Measurements from ENCODE around the gene ST3GAL5. TPM values are rescaled to one million over a fixed set of nuclear protein-coding genes. Genes with fewer than 3 reads are reported as not detected.

ST3GAL5 gene
- total and polyA plus RNA-seq, 12 donors: 25.6 to 172 (median 85.6) TPM

DNA sequence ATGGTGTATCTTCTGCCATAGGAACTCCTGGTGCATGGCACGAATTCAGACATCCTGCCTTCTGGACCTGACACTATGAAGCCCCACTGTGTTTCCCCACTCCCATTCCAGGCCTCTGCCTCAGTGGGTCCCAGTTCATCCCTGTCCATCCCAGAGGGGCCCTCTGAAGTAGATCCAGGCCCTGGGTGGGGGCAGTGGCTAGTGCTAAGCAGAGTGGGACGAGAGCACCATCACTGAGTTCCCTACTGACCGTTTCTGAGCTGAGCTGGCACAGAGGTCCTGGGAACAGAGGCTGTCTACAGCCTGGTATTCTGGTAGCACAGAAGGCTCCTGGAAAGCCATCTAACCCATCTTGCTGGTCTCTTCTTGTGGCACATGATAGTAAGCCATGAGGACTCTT, 81.0 kb downstream of the ST3GAL5 start:
- Histone ChIP-seq H3K36me3 (replicated peaks in 1 of 2) (no peaks in the 10 kb centered on the region), H3K9me3 (replicated peaks in 1 of 3) (no peaks in the 10 kb centered on the region), H3K27ac (no peak overlapping the region), H3K4me3 (no peak overlapping the region), H3K4me1 (replicated peaks in 1 of 2) (no peaks in the 10 kb centered on the region), H3K27me3 (no peaks in the 10 kb centered on the region)
- 71 to 93% (median 84%) methylated on average over 1 to 3 of the region's 3 CpGs for WGBS, 4 donors
- DNase-seq: peak in 1 of 7 donors; percentile 42
- TF ChIP-seq POLR2A (IDR thresholded peaks at IDR 0.05): no peak
- TF ChIP-seq, protein P1, sequence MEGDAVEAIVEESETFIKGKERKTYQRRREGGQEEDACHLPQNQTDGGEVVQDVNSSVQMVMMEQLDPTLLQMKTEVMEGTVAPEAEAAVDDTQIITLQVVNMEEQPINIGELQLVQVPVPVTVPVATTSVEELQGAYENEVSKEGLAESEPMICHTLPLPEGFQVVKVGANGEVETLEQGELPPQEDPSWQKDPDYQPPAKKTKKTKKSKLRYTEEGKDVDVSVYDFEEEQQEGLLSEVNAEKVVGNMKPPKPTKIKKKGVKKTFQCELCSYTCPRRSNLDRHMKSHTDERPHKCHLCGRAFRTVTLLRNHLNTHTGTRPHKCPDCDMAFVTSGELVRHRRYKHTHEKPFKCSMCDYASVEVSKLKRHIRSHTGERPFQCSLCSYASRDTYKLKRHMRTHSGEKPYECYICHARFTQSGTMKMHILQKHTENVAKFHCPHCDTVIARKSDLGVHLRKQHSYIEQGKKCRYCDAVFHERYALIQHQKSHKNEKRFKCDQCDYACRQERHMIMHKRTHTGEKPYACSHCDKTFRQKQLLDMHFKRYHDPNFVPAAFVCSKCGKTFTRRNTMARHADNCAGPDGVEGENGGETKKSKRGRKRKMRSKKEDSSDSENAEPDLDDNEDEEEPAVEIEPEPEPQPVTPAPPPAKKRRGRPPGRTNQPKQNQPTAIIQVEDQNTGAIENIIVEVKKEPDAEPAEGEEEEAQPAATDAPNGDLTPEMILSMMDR (IDR thresholded peaks at IDR 0.05): no peak
- intact Hi-C loops (cut with DNase I): no loop called here

DNA sequence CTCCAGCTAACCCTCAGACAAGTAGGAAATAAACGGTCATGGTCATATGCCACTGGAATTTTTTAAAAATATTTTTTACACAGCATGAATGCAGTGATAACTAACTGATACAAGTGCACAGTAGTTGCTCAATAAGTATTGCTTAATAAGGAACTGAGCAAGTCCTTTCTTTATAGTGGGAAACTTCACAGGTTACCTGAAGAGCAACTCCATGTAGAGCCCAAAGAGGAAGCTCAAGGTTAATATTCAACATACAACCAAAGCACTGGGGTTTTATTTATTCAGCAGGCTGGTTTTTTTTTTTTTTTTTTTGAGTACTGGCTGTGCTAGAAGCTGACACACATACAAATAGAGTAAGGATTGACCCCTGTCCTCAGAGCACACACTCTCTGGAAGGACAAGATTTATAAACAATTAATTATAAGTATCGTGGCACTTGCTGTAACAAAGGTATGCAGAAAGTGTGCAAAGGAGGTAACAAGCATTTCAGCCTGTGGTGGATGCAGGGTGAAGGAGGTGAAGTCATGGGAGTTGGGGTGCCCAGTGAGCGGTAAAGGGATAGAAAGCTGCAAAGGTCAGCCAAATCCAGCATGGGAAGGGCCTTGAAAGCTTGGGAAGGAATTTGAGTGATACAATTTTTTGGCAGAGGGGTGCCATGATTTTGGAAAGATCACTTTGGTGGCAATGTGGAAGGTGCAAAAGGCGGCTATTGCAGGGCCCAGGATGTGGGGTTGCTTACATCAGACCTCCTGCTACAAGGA, 82.3 kb downstream of the ST3GAL5 start:
- no peaks in the 10 kb centered on the region for H3K4me1 ChIP-seq (replicated peaks in 1 of 2)
- TF ChIP-seq, protein P1 (IDR thresholded peaks at IDR 0.05): no peak
- no peak for TF ChIP-seq POLR2A (IDR thresholded peaks at IDR 0.05)

DNA sequence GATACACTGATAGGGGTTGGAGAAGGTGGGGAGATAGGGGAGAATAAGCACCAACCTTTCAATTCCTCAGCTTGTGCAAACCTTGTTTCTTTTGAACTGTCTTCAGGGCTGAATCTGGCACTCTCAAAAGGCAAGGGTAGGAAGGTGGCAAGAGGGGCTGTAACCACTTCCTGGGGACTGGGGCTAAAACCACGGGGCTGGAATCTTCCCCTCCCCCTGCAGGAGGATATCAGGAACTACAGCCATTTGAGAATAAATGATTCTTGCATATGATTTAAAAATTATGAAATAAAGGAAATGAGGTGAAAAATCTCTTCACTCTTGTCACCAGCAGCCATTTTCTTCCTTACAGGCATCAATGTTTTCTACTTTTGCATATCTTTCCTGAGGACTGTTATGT, 84.2 kb downstream of the ST3GAL5 start:
- 0% methylated on average over 1 of the region's 1 CpG for WGBS, 4 donors
- intact Hi-C loops (cut with DNase I): no loop called here
- H3K27me3 ChIP-seq: no peaks in the 10 kb centered on the region
- no peaks in the 10 kb centered on the region for H3K36me3 ChIP-seq (replicated peaks in 1 of 2)
- peak in 2 of 7 donors; percentile 29 to 37 for DNase-seq
- H3K27ac ChIP-seq: no peak overlapping the region
- TF ChIP-seq, protein P1 (IDR thresholded peaks at IDR 0.05): peak; percentile 43 to 62 (median 53)
- TF ChIP-seq POLR2A (IDR thresholded peaks at IDR 0.05): no peak
- H3K4me1 ChIP-seq (replicated peaks in 1 of 2): no peaks in the 10 kb centered on the region
- no peak overlapping the region for H3K4me3 ChIP-seq
- H3K9me3 ChIP-seq (replicated peaks in 1 of 3): no peaks in the 10 kb centered on the region

More for the DNA sequence above, 82.3 kb downstream of the ST3GAL5 start:
- Histone ChIP-seq H3K27me3 (no peaks in the 10 kb centered on the region), H3K27ac (no peak overlapping the region), H3K4me3 (no peak overlapping the region), H3K9me3 (replicated peaks in 1 of 3) (no peaks in the 10 kb centered on the region), H3K36me3 (replicated peaks in 1 of 2) (no peaks in the 10 kb centered on the region)
- 67 to 74% (median 73%) methylated on average over 4 of the region's 4 CpGs for WGBS, 4 donors
- intact Hi-C loops (cut with DNase I): no loop called here
- peak in 1 of 7 donors; percentile 17 for DNase-seq

DNA sequence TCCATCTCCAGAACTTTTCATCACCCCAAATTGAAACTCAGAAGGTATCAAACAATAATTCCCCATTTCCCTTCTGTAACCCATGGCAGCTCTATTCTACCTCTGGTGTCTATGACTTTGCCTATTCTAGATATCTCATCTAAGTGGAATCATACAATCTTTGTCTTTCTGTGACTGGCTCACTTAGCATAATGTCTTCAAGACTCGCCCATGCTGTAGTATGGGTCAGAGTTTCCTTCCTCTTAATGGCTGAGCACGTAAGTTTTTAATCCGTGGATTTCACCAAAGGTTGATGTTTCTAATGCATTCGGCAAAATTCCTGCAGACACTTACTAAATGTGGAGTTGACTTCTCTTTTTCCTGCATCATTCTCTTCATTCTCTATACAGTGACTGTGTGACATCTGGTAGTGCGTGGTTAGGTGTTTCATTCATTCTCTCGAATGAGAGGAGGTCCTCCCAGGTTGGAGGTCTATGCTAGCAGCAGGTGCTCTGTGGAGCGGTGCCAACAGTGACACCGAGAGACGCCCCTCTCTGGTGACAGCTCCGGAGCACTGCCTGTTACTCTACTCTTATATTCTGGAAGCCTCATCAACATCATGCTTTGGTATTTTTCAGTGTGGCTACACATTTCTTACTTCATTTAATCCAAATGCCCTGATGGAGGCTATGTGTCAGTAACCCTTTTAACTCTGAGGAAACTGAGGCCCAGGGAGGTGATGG, 84.9 kb downstream of the ST3GAL5 start:
- Histone ChIP-seq H3K4me1 (replicated peaks in 1 of 2) (no peaks in the 10 kb centered on the region), H3K9me3 (replicated peaks in 1 of 3) (no peaks in the 10 kb centered on the region), H3K4me3 (no peak overlapping the region), H3K27ac (no peak overlapping the region), H3K36me3 (replicated peaks in 1 of 2) (no peaks in the 10 kb centered on the region), H3K27me3 (no peaks in the 10 kb centered on the region)
- DNase-seq: peak in 1 of 7 donors; percentile 20
- intact Hi-C loops (cut with DNase I): no loop called here
- WGBS, 4 donors: 63 to 76% (median 70%) methylated on average over 10 of the region's 10 CpGs
- no peak for TF ChIP-seq POLR2A (IDR thresholded peaks at IDR 0.05)
- TF ChIP-seq, protein P1 (IDR thresholded peaks at IDR 0.05): no peak

Data from adrenal gland (tissue), 12 donors.